ENCODE results near the gene ANXA3. TPM values are rescaled to one million over a fixed set of nuclear protein-coding genes. Genes with fewer than 3 reads are reported as not detected.
A peak's percentile ranks its signal among the peaks of the same experiment; 100 is the strongest.
"Not testable (repeated sequence)": the region's sequence is repeated elsewhere in the genome, so short reads cannot be mapped to it uniquely, and the experiment has no call there.

The ANXA3 gene
- polyA plus RNA-seq, 1 experiment = 13.9 TPM

- H3K4me3 ChIP-seq (ENCODE audit: low read depth, low read length) = no peak overlapping the region
- no peak overlapping the region for H3K27ac ChIP-seq (ENCODE audit: low read depth, low read length)
- H3K9me3 ChIP-seq (ENCODE audit: control insufficient read depth, insufficient read depth, low read length) = no peaks in the 10 kb centered on the region
- DNase-seq (ENCODE audit: low read depth, low spot score) = no peak
- CTCF ChIA-PET = no interaction called here
- TF ChIP-seq, protein P1, sequence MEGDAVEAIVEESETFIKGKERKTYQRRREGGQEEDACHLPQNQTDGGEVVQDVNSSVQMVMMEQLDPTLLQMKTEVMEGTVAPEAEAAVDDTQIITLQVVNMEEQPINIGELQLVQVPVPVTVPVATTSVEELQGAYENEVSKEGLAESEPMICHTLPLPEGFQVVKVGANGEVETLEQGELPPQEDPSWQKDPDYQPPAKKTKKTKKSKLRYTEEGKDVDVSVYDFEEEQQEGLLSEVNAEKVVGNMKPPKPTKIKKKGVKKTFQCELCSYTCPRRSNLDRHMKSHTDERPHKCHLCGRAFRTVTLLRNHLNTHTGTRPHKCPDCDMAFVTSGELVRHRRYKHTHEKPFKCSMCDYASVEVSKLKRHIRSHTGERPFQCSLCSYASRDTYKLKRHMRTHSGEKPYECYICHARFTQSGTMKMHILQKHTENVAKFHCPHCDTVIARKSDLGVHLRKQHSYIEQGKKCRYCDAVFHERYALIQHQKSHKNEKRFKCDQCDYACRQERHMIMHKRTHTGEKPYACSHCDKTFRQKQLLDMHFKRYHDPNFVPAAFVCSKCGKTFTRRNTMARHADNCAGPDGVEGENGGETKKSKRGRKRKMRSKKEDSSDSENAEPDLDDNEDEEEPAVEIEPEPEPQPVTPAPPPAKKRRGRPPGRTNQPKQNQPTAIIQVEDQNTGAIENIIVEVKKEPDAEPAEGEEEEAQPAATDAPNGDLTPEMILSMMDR (IDR thresholded peaks at IDR 0.05; ENCODE audit: low read depth, low read length) = no peak
- H3K27me3 ChIP-seq (ENCODE audit: control insufficient read depth, insufficient read depth, low read length) = no peaks in the 10 kb centered on the region
- POLR2A ChIA-PET = no interaction called here
These were observed 34.1 kb downstream of the ANXA3 start for GRCh38 chr4:78585633-78586032.

DNA sequence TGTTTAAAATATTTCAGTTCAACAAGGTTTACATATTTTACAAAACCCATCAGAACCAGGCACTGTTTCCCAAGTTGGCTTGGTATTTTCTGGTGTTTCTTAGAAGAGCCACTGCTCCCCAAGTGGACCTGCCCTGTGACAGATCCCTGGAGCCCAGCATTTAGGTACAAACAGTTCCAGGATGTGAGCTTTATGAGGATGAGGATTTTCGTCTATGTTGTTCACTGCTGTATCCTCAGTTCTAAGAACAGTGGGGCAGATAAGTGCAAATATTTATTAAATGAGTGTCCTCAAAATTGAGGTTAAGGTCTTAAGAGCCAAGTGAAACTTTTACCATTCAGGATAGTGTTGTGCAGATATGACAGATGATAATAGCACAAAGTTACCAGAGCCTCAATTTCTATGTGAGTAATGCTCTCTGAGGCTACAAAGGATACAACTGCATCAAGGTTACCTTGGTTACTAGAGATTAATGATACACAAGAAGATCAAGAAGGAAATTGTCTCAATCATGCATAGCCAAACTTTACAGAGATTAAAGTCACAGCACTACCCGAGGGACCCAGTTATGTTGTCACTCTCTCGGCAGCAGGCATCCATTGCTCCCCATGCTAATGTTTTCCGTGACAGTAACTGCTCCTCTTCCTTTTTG lies 37.5 kb downstream of the ANXA3 start:
- TF ChIP-seq, protein P1 (IDR thresholded peaks at IDR 0.05; ENCODE audit: low read depth, low read length) = no peak

DNA sequence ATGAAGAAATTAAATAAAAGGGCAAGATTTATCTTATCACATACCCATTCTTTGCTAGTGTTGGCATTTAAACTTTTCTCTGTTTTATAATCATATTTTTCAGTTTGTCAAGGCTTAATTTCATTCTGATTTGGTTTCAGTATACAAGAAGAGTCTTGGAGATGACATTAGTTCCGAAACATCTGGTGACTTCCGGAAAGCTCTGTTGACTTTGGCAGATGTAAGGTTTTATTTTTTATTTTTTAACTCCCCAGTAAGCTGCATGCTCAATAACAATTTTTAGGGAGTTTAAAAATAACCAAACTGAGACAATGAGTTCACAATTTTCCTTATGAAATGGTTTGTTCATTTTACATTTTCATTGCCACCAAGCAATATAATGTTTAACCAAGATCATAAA lies 39.8 kb downstream of the ANXA3 start:
- ChIA-PET POLR2A (no interaction called here), CTCF (interaction anchor here (1.1 to 1.5 kb wide), 3 partner anchors 12 to 75 kb away, joined by 3 to 5 read pairs (median 3); no protein-coding TSS in a partner anchor)
- DNase-seq (ENCODE audit: low read depth, low spot score) = no peak
- TF ChIP-seq, protein P1 (IDR thresholded peaks at IDR 0.05; ENCODE audit: low read depth, low read length) = no peak
- H3K27ac ChIP-seq (ENCODE audit: low read depth, low read length) = no peak overlapping the region
- H3K4me3 ChIP-seq (ENCODE audit: low read depth, low read length) = no peak overlapping the region
- no peaks in the 10 kb centered on the region for H3K9me3 ChIP-seq (ENCODE audit: control insufficient read depth, insufficient read depth, low read length)
- no peaks in the 10 kb centered on the region for H3K27me3 ChIP-seq (ENCODE audit: control insufficient read depth, insufficient read depth, low read length)

More for the DNA sequence above, 37.5 kb downstream of the ANXA3 start:
- no peak overlapping the region for H3K27ac ChIP-seq (ENCODE audit: low read depth, low read length)
- POLR2A ChIA-PET = no interaction called here
- CTCF ChIA-PET = no interaction called here
- no peaks in the 10 kb centered on the region for H3K27me3 ChIP-seq (ENCODE audit: control insufficient read depth, insufficient read depth, low read length)
- no peaks in the 10 kb centered on the region for H3K9me3 ChIP-seq (ENCODE audit: control insufficient read depth, insufficient read depth, low read length)
- H3K4me3 ChIP-seq (ENCODE audit: low read depth, low read length) = no peak overlapping the region
- no peak for DNase-seq (ENCODE audit: low read depth, low spot score)

DNA sequence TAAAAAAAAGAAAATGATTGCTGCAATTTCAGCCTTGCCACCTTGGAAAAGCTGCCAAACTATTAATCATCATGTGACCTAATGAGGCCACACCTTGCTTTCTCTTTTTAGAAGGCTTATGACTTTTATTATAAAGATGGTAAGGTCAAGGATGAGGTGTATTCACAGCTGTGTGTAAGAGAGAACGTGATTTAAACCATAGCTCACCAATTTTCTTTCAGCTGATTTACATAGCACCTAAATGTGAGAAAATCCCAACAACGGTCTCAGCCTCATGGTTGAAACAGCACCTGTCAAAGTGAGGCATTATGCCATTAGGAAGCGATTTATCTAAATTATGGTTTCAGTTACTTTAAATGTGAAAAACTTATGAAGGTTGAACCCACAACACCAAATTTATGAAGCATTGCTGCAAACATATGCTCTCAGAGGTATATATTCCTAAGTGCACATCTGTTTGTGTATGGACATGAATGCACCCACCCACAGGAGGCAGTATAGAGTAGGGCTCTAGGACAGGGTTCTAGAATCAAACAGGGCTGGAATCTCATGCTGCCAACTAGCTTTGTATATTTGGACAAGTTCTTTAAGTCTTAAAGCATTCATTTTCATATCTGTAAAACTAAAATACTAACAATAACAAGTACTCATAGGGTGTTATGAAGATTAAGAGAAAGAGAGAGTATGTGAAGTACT lies 40.7 kb downstream of the ANXA3 start:
- no peaks in the 10 kb centered on the region for H3K9me3 ChIP-seq (ENCODE audit: control insufficient read depth, insufficient read depth, low read length)
- no peak overlapping the region for H3K27ac ChIP-seq (ENCODE audit: low read depth, low read length)
- H3K4me3 ChIP-seq (ENCODE audit: low read depth, low read length) = no peak overlapping the region
- ChIA-PET CTCF (interaction anchor here (0.6 to 1.5 kb wide), 5 partner anchors 10 to 300 kb away, joined by 3 to 6 read pairs (median 4); no protein-coding TSS in a partner anchor), POLR2A (interaction anchor here (0.6 kb wide), 1 partner anchor 16 kb away, joined by 3 read pairs; no protein-coding TSS in a partner anchor)
- H3K27me3 ChIP-seq (ENCODE audit: control insufficient read depth, insufficient read depth, low read length) = no peaks in the 10 kb centered on the region
- TF ChIP-seq, protein P1 (IDR thresholded peaks at IDR 0.05; ENCODE audit: low read depth, low read length) = 0 out of 2 replicates have a peak, but pooled peaks have one; percentile 20
- DNase-seq (ENCODE audit: low read depth, low spot score) = no peak

DNA sequence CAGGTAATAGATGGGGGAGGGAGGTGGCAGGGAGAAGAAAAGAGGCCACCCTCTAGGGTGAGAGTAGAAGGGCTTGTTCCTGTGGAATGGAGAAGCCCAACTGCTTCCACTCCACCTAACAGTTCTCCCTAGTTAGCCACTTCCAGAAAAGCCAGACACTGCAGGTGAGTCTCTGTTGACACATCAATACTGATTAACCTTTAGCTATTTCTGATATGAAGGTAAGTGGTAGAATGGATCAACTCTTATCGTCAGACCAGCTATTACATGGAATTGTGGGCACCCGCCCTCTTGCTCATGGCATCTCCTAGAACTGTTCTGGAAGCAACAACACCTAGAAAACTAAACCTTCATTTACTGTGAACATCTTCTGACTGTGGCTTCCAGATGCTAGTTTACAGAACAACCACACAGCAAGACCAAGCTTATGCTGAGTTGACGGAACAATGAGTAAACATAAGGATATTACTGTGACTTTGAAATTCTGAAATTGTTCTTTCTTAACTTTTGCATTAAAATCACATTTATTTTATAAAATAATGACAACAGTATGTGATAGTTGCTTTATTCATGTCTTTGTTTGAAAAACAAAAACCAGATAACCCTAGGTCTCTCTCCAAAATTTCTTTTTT lies 44.7 kb downstream of the ANXA3 start:
- TF ChIP-seq, protein P1 (IDR thresholded peaks at IDR 0.05; ENCODE audit: low read depth, low read length) = no peak
- no peak for DNase-seq (ENCODE audit: low read depth, low spot score)
- POLR2A ChIA-PET = no interaction called here
- CTCF ChIA-PET = no interaction called here
- no peak overlapping the region for H3K4me3 ChIP-seq (ENCODE audit: low read depth, low read length)
- H3K9me3 ChIP-seq (ENCODE audit: control insufficient read depth, insufficient read depth, low read length) = no peaks in the 10 kb centered on the region
- H3K27me3 ChIP-seq (ENCODE audit: control insufficient read depth, insufficient read depth, low read length) = no peaks in the 10 kb centered on the region
- no peak overlapping the region for H3K27ac ChIP-seq (ENCODE audit: low read depth, low read length)

DNA sequence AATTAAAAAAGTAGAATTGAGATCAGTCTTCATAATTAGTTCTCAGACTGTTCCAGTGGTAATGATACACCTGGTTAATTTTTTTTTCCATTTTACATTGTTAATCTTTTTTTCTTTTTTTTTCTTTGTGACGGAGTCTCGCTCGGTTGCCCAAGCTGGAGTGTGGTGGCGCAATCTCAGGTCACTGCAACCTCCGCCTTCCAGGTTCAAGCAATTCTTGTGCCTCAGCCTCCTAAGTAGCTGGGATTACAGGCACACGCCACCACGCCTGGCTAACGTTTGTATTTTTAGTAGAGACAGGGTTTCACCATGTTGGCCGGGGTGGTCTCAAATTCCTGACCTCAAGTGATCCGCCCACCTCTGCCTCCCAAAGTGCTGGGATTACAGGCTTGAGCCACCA lies 46.9 kb downstream of the ANXA3 start:
- H3K9me3 ChIP-seq (ENCODE audit: control insufficient read depth, insufficient read depth, low read length); CTCF ChIA-PET; DNase-seq (ENCODE audit: low read depth, low spot score); H3K27me3 ChIP-seq (ENCODE audit: control insufficient read depth, insufficient read depth, low read length); H3K4me3 ChIP-seq (ENCODE audit: low read depth, low read length); H3K27ac ChIP-seq (ENCODE audit: low read depth, low read length); POLR2A ChIA-PET: not testable (repeated sequence)

Measured in AG04450 (cell line).